HFF-Myc (cell line): Measurements from ENCODE around the gene GRAP2.

Experiments
- DNase-seq: peaks from one replicate; pipeline ENCODE4 v3.0.0-alpha.2; 2011; ENCODE audit warnings: low read depth; ENCODE audit errors: extremely low read depth
- H3K4me3 ChIP-seq: replicated peaks from 2 replicates; pipeline ENCODE4 v1.5.1; 2011; ENCODE audit warnings: low read depth, mild to moderate bottlenecking, control low read depth, low read length
- TF ChIP-seq, protein P1 (sequence below): IDR thresholded peaks from 2 replicates; pipeline ENCODE4 v1.5.1; 2012; ENCODE audit warnings: mild to moderate bottlenecking, low read depth, low read length, control low read depth; ENCODE audit errors: missing control alignments

The GRAP2 gene

DNA sequence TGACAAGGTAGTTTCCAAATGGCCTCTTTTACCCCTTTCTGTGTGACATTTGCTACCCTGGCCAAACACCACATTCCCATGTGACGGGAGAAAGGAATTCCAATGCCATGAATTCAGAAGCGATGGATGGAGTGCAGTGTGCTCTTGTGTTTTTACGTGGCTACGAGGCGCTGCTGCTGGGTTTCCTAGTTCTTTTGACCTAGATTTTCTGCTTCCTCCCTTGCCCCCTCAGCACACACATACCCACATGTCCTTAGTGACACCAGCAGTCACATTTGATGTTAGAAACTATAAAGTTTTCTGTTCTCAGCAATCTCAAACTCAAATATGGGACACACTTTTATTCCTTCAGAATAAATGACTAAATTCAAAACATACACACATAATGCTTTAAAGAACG lies 51.5 kb downstream of the GRAP2 start:
- no peak for DNase-seq
- TF ChIP-seq, protein P1, sequence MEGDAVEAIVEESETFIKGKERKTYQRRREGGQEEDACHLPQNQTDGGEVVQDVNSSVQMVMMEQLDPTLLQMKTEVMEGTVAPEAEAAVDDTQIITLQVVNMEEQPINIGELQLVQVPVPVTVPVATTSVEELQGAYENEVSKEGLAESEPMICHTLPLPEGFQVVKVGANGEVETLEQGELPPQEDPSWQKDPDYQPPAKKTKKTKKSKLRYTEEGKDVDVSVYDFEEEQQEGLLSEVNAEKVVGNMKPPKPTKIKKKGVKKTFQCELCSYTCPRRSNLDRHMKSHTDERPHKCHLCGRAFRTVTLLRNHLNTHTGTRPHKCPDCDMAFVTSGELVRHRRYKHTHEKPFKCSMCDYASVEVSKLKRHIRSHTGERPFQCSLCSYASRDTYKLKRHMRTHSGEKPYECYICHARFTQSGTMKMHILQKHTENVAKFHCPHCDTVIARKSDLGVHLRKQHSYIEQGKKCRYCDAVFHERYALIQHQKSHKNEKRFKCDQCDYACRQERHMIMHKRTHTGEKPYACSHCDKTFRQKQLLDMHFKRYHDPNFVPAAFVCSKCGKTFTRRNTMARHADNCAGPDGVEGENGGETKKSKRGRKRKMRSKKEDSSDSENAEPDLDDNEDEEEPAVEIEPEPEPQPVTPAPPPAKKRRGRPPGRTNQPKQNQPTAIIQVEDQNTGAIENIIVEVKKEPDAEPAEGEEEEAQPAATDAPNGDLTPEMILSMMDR, result no peak
- H3K4me3 ChIP-seq, result no peak overlapping the region

DNA sequence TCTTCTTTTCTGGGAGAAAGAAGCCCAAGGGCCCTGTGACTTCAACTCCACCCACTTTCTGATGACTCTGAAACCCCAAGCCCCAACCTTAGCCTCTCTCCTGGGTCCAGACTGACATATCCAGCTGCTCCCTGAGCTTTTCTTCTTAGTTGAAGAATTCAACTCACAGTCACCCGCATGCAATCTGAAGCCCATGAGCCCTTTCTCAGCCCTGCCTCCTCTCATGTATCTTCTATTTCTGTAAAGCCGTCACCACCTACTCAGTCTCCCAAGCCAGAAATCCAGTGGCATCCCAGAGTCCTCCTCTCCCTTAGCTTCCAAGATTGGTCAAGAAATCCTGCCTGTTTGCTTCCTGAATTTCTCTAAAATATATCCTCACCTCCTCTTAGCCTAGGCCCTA lies 52.2 kb downstream of the GRAP2 start:
- H3K4me3 ChIP-seq, result no peak overlapping the region
- no peak for DNase-seq
- TF ChIP-seq, protein P1, result no peak

DNA sequence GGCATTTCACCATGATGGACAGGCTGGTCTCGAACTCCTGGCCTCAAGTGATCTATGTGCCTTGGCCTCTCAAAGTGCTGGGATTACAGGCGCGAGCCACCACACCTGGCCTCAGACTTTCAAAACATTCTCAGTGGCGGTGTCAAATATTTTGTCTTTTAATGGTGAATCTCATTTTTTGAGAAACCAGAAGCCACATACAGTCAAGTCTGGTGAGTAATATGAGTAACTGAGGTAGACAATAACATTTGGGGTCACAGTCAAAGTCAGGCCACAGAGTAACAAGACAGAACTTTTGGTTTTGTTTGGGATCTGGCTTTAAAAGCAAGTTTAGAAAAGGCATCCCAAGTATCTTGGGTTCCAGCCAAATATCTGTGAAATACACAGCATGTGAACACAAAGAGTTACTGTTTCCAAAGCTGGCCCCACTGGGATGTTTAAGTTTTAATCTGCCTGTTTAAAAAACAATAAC lies 53.7 kb downstream of the GRAP2 start:
- peak; percentile 49 for DNase-seq
- TF ChIP-seq, protein P1, result no peak
- no peak overlapping the region for H3K4me3 ChIP-seq

DNA sequence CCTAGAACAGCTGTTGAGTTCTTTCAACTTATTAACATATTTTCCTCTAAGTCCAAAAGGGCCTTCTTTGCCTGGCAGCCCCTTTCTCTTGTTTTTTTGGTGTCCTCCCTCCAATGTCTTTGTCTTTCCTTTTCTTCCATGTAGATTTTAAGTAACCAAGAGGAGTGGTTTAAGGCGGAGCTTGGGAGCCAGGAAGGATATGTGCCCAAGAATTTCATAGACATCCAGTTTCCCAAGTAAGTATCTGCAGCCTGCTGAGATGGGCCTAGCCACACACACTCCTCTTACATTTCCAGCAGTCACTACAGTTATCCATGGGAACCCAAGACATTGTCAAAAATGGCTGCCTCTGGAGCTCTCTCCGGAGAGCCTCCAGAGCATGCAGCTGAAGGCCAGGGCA lies 54.8 kb downstream of the GRAP2 start:
- TF ChIP-seq, protein P1, result no peak
- DNase-seq, result no peak
- H3K4me3 ChIP-seq, result no peak overlapping the region

DNA sequence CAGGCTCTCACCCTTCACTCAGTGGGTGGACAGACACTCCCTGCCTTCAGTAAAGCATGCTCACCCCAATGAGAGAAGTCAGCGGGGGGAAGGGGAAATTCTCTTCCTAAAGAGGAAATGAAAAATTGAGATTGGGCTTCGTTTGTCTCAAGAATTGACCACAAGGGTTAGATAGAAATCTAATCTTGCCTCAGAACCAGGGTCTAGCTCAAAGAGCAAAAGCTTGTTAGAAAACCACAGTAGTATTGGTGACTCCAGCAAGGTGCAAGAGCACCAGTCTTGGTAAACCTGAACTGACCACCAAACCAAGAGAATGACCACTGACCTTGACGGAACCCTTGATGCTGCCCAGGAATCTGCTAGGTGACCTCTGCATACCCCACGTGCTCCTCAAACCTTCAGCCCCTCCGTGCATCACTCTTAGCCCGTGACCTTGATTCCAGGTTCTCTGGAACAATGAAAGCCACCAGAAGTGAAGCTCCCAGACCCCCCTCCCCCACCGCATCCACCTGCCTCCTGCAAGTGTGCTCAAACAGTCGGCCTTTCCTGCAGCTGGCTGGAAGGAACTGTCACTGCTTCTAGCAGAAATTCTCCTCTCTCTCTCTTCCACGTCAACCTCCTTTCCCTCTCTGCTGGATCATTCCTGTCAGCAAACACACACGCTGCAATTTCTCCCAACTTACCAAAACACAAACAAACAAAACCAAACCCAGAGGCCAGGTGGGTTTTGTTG lies 56.2 kb downstream of the GRAP2 start:
- no peak overlapping the region for H3K4me3 ChIP-seq
- DNase-seq, result no peak
- TF ChIP-seq, protein P1, result no peak

DNA sequence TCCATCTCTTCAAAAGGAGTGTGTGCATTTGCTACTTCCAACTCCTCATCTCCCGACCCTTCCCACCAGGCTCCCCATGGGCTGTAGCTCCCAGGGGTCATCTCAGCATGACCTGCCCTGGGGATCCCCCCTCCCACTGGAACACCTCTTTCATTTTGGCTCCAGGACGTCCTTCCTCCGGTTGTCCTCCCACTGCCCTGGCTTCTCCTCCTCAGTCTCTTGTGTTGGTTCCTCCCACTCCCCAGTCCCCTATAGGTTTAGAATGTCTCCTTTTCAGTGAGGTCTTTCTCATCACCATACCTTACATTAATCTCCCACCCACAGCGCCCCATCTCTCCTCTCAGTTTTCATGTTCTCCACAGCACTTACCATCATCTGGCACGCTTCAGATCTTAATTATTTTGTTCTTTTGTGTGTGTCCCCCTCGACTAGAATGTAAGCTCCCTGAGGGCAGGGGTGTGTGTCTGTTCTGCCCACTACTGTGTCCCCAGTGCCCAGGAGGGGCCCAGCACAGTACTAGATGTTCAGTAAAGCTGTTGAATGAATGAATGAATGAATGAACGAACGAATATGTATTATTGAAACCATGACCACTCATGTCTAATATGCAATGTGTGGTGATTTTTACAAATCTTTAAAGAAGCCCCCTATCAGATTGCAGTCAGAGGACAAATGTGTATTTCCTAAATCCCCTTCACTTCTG lies 57.3 kb downstream of the GRAP2 start:
- H3K4me3 ChIP-seq, result no peak overlapping the region
- DNase-seq, result no peak
- TF ChIP-seq, protein P1, result no peak
